PC-3 (cell line): ENCODE data around the gene DISP3. TPM values are rescaled to one million over a fixed set of nuclear protein-coding genes. Genes with fewer than 3 reads are reported as not detected.

Experiments
- ATAC-seq: fragments of 200-7000 bp; cut with Tn5 transposase; 2 replicates; pipeline ENCODE4 v1.9.1; 2020; ENCODE audit warnings: mild to moderate bottlenecking, moderate library complexity
- BruUV-seq: library from RNA; stranded (reverse); fragments of 400-500 nt; replicated peaks from 2 replicates; lab custom pipeline; 2021; lab: Mats Ljungman, UMichigan
- CTCF ChIA-PET: fragments of 300-600 bp; sonication (Branson Sonifier 250); formaldehyde crosslinking; loops from one replicate; lab custom pipeline; 2022; ENCODE audit warnings: antibody characterized with exemption; lab: Charles Lee
- POLR2A ChIA-PET: fragments of 300-600 bp; sonication (Branson Sonifier 250); formaldehyde crosslinking; loops from one replicate; lab custom pipeline; 2022; ENCODE audit warnings: antibody characterized with exemption; ENCODE audit not compliant: unreplicated experiment; lab: Charles Lee
- DNase-seq: peaks from one replicate; pipeline ENCODE4 v3.0.0-alpha.2; 2015
- H2AFZ ChIP-seq: fragments of 300-600 bp; sonication (generic); 2 replicates; pipeline ENCODE4 v1.6.0; 2016; ENCODE audit warnings: antibody characterized with exemption, low read length
- H3F3A ChIP-seq: fragments of 300-600 bp; sonication (generic); one replicate; pipeline ENCODE4 v1.6.0; 2017; ENCODE audit warnings: antibody characterized with exemption, low read length, control low read depth, mild to moderate bottlenecking; ENCODE audit not compliant: unreplicated experiment
- H3K27ac ChIP-seq: fragments of 300-600 bp; sonication (generic); 2 replicates; pipeline ENCODE4 v1.5.1; 2016; ENCODE audit warnings: mild to moderate bottlenecking, low read length
- H3K27me3 ChIP-seq: fragments of 300-600 bp; sonication (generic); 2 replicates; pipeline ENCODE4 v1.6.1; 2016; ENCODE audit warnings: low read length, mixed read lengths
- H3K36me3 ChIP-seq: fragments of 300-600 bp; sonication (generic); 2 replicates; pipeline ENCODE4 v1.6.1; 2016; ENCODE audit warnings: low read depth, mixed run types, low read length, mixed read lengths
- H3K4me1 ChIP-seq: fragments of 300-600 bp; sonication (generic); 2 replicates; pipeline ENCODE4 v1.5.1; 2016; ENCODE audit warnings: low read length; ENCODE audit not compliant: insufficient read depth
- H3K4me2 ChIP-seq: fragments of 300-600 bp; sonication (generic); 2 replicates; pipeline ENCODE4 v1.6.0; 2016; ENCODE audit warnings: low read length
- H3K4me3 ChIP-seq: fragments of 300-600 bp; sonication (generic); 2 replicates; pipeline ENCODE4 v1.5.1; 2016; ENCODE audit warnings: mild to moderate bottlenecking, low read length, mixed read lengths
- H3K79me2 ChIP-seq: fragments of 300-600 bp; sonication (generic); 2 replicates; pipeline ENCODE4 v1.6.1; 2017; ENCODE audit warnings: low read length, mixed read lengths
- H3K9ac ChIP-seq: fragments of 300-600 bp; sonication (generic); 2 replicates; pipeline ENCODE4 v1.6.0; 2016; ENCODE audit warnings: mild to moderate bottlenecking, low read length
- H3K9me2 ChIP-seq: fragments of 300-600 bp; sonication (generic); replicated peaks from 2 replicates; pipeline ENCODE4 v1.6.1; 2016; ENCODE audit warnings: mixed run types, low read length, mixed read lengths
- H3K9me3 ChIP-seq: fragments of 300-600 bp; sonication (generic); 2 replicates; pipeline ENCODE4 v1.6.1; 2016; ENCODE audit warnings: low read length, mixed read lengths
- H4K20me1 ChIP-seq: fragments of 300-600 bp; sonication (generic); 2 replicates; pipeline ENCODE4 v1.6.1; 2016; ENCODE audit warnings: low read length, mixed read lengths
- CTCF ChIP-seq: fragments of 300-600 bp; sonication (generic); conservative IDR thresholded peaks from 2 replicates; pipeline ENCODE4 v1.5.1; 2017; ENCODE audit warnings: antibody characterized with exemption, low read depth, mild to moderate bottlenecking, low read length
- EZH2 ChIP-seq: fragments of 300-600 bp; sonication (generic); IDR thresholded peaks from one replicate; pipeline ENCODE4 v1.6.1; 2017; ENCODE audit warnings: antibody characterized with exemption, mild to moderate bottlenecking, low read length; ENCODE audit not compliant: unreplicated experiment
- EZH2phosphoT487 ChIP-seq: fragments of 300-600 bp; sonication (generic); IDR thresholded peaks from 2 replicates; pipeline ENCODE4 v1.6.1; 2018; ENCODE audit warnings: mild to moderate bottlenecking, antibody characterized with exemption, low read length, borderline replicate concordance
- intact Hi-C: fragments of 100-400 bp; cut with micrococcal nuclease; formaldehyde crosslinking; loops from 2 replicates; pipeline ENCODE4 v1.9.0; 2023
- total RNA-seq: library from RNA; depleted of rRNA; stranded (reverse); fragments of >200 nt; gene quantifications from 2 replicates; pipeline ENCODE4 v1.2.3, GENCODE V29; 2014

Gene DISP3
- total RNA-seq, 1 experiment from 2014 or later: 0.40 TPM

DNA sequence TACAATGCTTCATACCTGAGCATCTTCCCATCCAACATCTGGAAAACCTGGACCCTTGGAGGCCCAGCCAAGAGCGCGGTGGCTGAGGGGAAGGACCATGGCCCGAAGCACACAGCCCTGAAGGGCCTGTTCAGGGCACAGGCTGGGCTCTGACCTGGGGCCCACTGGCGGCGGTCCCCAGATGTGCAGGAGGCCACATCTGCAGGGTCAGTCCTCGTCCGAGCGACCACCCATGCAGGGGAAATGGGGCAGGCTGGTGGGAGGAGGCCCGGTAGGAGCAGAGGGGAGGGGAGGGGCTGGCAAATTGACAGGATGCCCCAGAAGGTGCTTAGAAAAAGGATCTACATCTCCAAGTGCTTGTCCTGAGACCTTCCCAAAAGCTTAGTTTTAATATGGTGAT lies 59.9 kb downstream of the DISP3 start:
- H3K4me1 ChIP-seq: no peaks in the 10 kb centered on the region
- intact Hi-C loops: no loop called here
- H3F3A ChIP-seq: no peaks in the 10 kb centered on the region
- H3K79me2 ChIP-seq: no peaks in the 10 kb centered on the region
- ATAC-seq (no peak), DNase-seq (no peak)
- no peaks in the 10 kb centered on the region for H3K9me3 ChIP-seq
- H3K9me2 ChIP-seq: no peaks in the 10 kb centered on the region
- no peak overlapping the region for H3K9ac ChIP-seq
- H3K4me3 ChIP-seq: no peak overlapping the region
- H2AFZ ChIP-seq: no peak overlapping the region
- no peak overlapping the region for H3K27ac ChIP-seq
- peaks cover 42% of the 10 kb centered on the region for H3K27me3 ChIP-seq
- TF ChIP-seq CTCF (no peak), EZH2phosphoT487 (no peak), EZH2 (no peak)
- no peaks in the 10 kb centered on the region for H3K36me3 ChIP-seq
- BruUV-seq: no TSS peak
- H4K20me1 ChIP-seq: no peaks in the 10 kb centered on the region
- no peak overlapping the region for H3K4me2 ChIP-seq
- CTCF ChIA-PET: no interaction called here
- POLR2A ChIA-PET: no interaction called here

GRCh38 chr1:11539850-11540772 lies 61.2 kb downstream of the DISP3 start:
- CTCF ChIA-PET: no interaction called here
- POLR2A ChIA-PET: no interaction called here
- no peaks in the 10 kb centered on the region for H3K9me2 ChIP-seq

More at GRCh38 chr1:11539850-11540772, 61.2 kb downstream of the DISP3 start:
- H3K79me2 ChIP-seq: no peaks in the 10 kb centered on the region
- H3K4me1 ChIP-seq: no peaks in the 10 kb centered on the region
- no TSS peak for BruUV-seq
- no peaks in the 10 kb centered on the region for H3K36me3 ChIP-seq
- no peak overlapping the region for H3K4me3 ChIP-seq
- H3K27ac ChIP-seq: no peak overlapping the region
- H3K27me3 ChIP-seq: peaks cover 49% of the 10 kb centered on the region
- no peak overlapping the region for H3K9ac ChIP-seq
- H4K20me1 ChIP-seq: no peaks in the 10 kb centered on the region
- DNase-seq: no peak
- H3K9me3 ChIP-seq: no peaks in the 10 kb centered on the region
- ATAC-seq: no peak
- no peaks in the 10 kb centered on the region for H3F3A ChIP-seq
- intact Hi-C loops: no loop called here
- H3K4me2 ChIP-seq: no peak overlapping the region
- TF ChIP-seq EZH2 (no peak), CTCF (no peak), EZH2phosphoT487 (no peak)
- no peak overlapping the region for H2AFZ ChIP-seq
